HG02610 (cell line): ENCODE results near the gene TTLL6.
"Not testable (repeated sequence)": the region's sequence is repeated elsewhere in the genome, so short reads cannot be mapped to it uniquely, and the experiment has no call there.

ENCODE experiments used
- ATAC-seq: cut with Tn5 transposase; IDR thresholded peaks from one replicate; pipeline ENCODE4 v1.9.1; 2021; ENCODE audit warnings: mild to moderate bottlenecking, moderate library complexity; ENCODE audit not compliant: unreplicated experiment

TTLL6 gene

GRCh38 chr17:48725288-48726064, 91.6 kb downstream of the TTLL6 start:
- ATAC-seq, result no peak

GRCh38 chr17:48725004-48725287, 92.1 kb downstream of the TTLL6 start:
- ATAC-seq, result no peak

GRCh38 chr17:48724251-48725003, 92.6 kb downstream of the TTLL6 start:
- ATAC-seq, result peak; percentile 46

- no peak for ATAC-seq
Measured at GRCh38 chr17:48723423-48724250, 93.4 kb downstream of the TTLL6 start.

- no peak for ATAC-seq
Measured at GRCh38 chr17:48722915-48723422, 94.1 kb downstream of the TTLL6 start, which contains the start of gene PRAC2. Gene PRAC2 (plus strand): TSS chr17:48723185. CDS start chr17:48724411, 1,226 bp downstream.

GRCh38 chr17:48722201-48722907, 94.7 kb downstream of the TTLL6 start, which contains the start of gene PRAC1:
Gene PRAC1 (minus strand): TSS chr17:48722518. CDS start chr17:48722392, 126 bp downstream.
- no peak for ATAC-seq

GRCh38 chr17:48721009-48721402, 96.0 kb downstream of the TTLL6 start:
- no peak for ATAC-seq

GRCh38 chr17:48720266-48721008, 96.6 kb downstream of the TTLL6 start:
- no peak for ATAC-seq

GRCh38 chr17:48719642-48720265, 97.3 kb downstream of the TTLL6 start:
- no peak for ATAC-seq

GRCh38 chr17:48718761-48719641, 98.0 kb downstream of the TTLL6 start:
- no peak for ATAC-seq

GRCh38 chr17:48718227-48718760, 98.7 kb downstream of the TTLL6 start:
- ATAC-seq, result no peak

- no peak for ATAC-seq
Measured at GRCh38 chr17:48717367-48718226, 99.4 kb downstream of the TTLL6 start.

- ATAC-seq, result not testable (repeated sequence)
Measured at GRCh38 chr17:48716549-48716948, 100.5 kb downstream of the TTLL6 start.

GRCh38 chr17:48715496-48716399, 101.3 kb downstream of the TTLL6 start:
- ATAC-seq, result no peak
